ENCODE results near the gene PDE3A.

Gene PDE3A

DNA sequence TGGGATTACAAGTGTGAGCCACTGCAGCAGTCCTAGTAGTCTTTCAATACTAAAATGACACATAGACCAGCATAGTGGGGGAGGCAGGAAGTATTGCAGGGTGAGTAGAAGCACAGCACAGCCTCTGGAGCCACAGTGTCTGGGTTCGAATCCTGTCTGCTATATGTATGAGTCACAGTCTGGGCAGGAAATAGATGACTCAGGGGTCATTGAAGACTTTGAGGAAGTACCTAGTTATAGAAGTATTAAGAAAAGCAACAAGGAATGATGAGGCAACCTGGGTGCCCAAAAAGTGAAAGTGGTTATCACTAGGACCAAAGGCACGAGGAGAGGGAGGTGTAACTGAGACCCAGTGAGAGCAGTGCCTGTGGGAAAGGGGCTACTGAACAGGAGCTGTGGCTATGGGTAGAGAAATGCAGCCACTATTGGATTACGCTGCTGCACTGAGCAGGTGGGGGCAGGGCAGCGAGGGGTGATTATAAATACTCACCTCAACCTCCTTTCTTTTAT is 124.0 kb downstream of the PDE3A start:
- FAIRE-seq (peak; percentile 75), DNase-seq (ENCODE audit: insufficient read length, low spot score) (peak; percentile 25)
- TF ChIP-seq POLR2A (IDR thresholded peaks at IDR 0.05; ENCODE audit: low read depth, low read length): no peak

GRCh38 chr12:20493934-20494333 is 125.6 kb downstream of the PDE3A start:
- FAIRE-seq (no peak), DNase-seq (ENCODE audit: insufficient read length, low spot score) (no peak)
- no peak for TF ChIP-seq POLR2A (IDR thresholded peaks at IDR 0.05; ENCODE audit: low read depth, low read length)

DNA sequence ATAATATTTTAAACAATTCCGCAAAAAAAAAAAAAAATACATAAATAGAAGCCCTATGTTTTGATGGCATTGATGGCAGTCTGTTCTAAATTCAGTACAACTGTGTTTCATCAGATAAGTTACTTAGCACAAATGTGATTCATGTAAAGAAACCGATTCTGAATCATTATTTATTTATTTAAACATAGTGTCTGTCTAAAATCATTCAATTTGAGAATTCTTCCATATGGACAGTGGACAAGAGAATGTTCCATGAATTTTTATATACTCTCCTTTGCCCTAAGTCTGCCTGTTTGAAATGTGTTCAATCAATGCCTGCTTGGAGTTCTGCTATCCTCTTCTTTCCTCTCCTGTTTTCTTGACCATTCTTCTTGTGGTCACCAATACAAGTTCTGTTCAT is 126.5 kb downstream of the PDE3A start:
- no peak for TF ChIP-seq POLR2A (IDR thresholded peaks at IDR 0.05; ENCODE audit: low read depth, low read length)
- no peak for FAIRE-seq
- no peak for DNase-seq (ENCODE audit: insufficient read length, low spot score)

DNA sequence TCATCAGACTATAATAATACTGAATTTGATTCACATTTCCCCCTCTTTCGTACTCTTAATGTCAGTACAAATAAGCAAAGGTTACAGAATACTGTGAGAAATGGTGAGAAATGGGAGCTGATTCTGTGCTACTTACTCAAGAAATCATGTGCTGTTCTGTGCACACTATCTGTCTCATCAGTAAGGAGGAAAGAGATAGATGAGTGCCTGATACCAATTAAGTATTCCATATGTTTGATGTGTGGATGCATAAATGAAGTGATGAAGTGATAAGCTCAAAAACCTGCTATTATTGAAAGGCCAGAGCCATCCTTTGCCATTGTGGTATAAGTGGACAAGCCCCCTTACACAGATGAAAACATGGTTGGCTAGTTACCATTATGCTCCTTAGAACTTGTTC is 127.7 kb downstream of the PDE3A start:
- FAIRE-seq: no peak

GRCh38 chr12:20497707-20498106 is 129.4 kb downstream of the PDE3A start:
- FAIRE-seq: no peak
- TF ChIP-seq POLR2A (IDR thresholded peaks at IDR 0.05; ENCODE audit: low read depth, low read length): no peak

More for the DNA sequence above, 127.7 kb downstream of the PDE3A start:
- no peak for TF ChIP-seq POLR2A (IDR thresholded peaks at IDR 0.05; ENCODE audit: low read depth, low read length)
- DNase-seq (ENCODE audit: insufficient read length, low spot score): no peak

DNA sequence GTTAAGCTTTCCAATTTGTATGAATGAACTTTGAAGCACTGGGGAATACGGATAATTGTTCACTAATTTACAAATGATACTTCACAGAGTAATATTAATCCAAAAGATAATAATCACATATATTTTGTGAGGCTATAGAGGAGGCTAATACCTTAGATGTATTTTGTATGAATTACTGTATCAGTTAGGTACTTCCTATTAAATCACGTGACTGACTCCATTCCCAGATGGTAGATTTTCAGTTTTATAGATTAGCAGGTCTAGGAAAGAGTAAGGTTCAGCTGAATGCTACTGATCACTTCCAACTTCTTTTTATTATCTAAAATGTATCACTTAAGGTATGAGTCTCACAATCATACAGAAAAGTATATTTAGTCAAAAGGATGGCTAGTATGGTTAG is 133.6 kb downstream of the PDE3A start:
- no peak for TF ChIP-seq POLR2A (IDR thresholded peaks at IDR 0.05; ENCODE audit: low read depth, low read length)
- FAIRE-seq: no peak
- no peak for DNase-seq (ENCODE audit: insufficient read length, low spot score)

More at GRCh38 chr12:20497707-20498106, 129.4 kb downstream of the PDE3A start:
- DNase-seq (ENCODE audit: insufficient read length, low spot score): no peak

DNA sequence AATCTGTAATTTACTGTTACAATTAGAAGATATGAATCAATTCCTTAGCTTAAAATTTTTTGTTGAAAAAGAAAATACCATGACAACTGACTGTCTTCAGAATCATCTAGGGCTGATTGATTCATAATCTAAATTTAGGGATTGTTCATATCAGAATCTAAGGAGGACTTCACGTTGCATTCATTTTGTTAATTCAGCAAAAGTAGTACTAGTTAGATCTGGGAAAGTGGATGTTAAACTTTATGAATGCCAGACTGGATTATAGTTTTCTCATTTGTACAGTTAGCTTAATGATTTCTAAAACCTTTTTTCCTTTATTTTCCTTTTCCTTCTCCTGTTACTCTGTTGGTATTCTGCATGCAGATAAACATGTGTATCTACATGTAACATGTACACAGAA is 135.5 kb downstream of the PDE3A start:
- no peak for DNase-seq (ENCODE audit: insufficient read length, low spot score)
- FAIRE-seq: no peak
- TF ChIP-seq POLR2A (IDR thresholded peaks at IDR 0.05; ENCODE audit: low read depth, low read length): no peak

- FAIRE-seq (no peak), DNase-seq (ENCODE audit: insufficient read length, low spot score) (no peak)
- TF ChIP-seq POLR2A (IDR thresholded peaks at IDR 0.05; ENCODE audit: low read depth, low read length): no peak
Measured at GRCh38 chr12:20505056-20505455, 136.7 kb downstream of the PDE3A start.

GRCh38 chr12:20507056-20507455 is 138.7 kb downstream of the PDE3A start:
- no peak for FAIRE-seq
- DNase-seq (ENCODE audit: insufficient read length, low spot score): no peak
- no peak for TF ChIP-seq POLR2A (IDR thresholded peaks at IDR 0.05; ENCODE audit: low read depth, low read length)

DNA sequence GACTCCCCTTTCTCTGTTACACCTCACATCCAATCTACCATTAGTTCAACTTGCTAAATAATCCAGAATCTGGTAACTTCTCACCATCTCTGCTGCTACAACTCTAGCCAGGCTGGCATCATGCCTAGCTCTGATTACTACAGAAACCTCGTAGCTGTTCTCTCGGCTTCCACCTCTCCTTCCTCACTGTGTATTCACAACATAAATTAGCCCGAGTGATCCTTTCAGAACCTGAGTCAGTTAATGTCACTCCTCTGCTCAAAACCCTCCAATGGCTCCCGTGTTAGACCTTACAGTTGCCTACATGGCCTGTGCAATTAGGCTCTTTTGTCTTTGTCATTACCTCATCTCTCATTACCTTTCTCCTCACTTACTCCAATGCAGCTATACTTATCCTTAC is 139.4 kb downstream of the PDE3A start:
- TF ChIP-seq POLR2A (IDR thresholded peaks at IDR 0.05; ENCODE audit: low read depth, low read length): no peak
- no peak for DNase-seq (ENCODE audit: insufficient read length, low spot score)
- FAIRE-seq: no peak

- no peak for FAIRE-seq
- TF ChIP-seq POLR2A (IDR thresholded peaks at IDR 0.05; ENCODE audit: low read depth, low read length): no peak
- DNase-seq (ENCODE audit: insufficient read length, low spot score): no peak
Measured at GRCh38 chr12:20508359-20508758, 140.0 kb downstream of the PDE3A start.

DNA sequence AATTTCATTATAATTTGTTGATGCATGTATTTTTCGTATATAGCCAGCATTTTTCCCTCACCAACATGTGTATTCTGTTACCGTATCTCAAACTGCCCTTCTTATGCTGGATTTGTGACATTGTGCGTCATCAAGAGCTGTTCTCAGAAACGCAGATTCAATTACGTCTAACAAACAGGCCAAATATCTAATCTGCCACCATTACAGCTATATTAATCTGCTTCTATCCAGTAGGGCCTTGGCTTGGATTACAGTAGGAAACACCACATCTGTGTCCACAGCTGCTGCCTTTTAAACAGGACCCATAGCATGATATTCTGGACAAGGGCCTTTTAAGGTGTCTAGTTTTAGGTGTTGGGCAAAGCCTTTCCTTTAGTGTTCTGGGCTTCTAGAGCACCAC is 140.6 kb downstream of the PDE3A start:
- FAIRE-seq: no peak
- TF ChIP-seq POLR2A (IDR thresholded peaks at IDR 0.05; ENCODE audit: low read depth, low read length): no peak

DNA sequence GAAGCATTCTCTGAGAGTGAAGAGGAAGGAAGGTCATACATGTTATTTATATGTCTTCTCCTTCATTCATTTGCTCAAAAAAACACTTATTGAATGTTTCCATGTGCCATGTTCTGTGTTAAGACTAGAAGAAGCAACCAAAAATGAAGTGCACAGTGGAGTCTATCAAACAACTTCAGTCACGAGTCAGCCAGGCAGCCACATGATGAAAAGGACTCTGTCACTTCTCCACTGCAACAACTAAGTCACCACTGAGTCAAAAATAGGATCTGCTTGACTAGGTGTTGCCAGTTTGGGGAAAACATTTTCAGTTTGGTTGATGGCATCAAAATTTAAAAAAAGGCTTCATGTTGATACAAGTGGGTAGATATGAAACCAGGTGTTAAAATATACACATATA is 142.5 kb downstream of the PDE3A start:
- no peak for TF ChIP-seq POLR2A (IDR thresholded peaks at IDR 0.05; ENCODE audit: low read depth, low read length)
- no peak for DNase-seq (ENCODE audit: insufficient read length, low spot score)
- no peak for FAIRE-seq

More for the DNA sequence above, 140.6 kb downstream of the PDE3A start:
- no peak for DNase-seq (ENCODE audit: insufficient read length, low spot score)

- FAIRE-seq: no peak
- no peak for TF ChIP-seq POLR2A (IDR thresholded peaks at IDR 0.05; ENCODE audit: low read depth, low read length)
Measured at GRCh38 chr12:20513189-20513588, 144.9 kb downstream of the PDE3A start.

DNA sequence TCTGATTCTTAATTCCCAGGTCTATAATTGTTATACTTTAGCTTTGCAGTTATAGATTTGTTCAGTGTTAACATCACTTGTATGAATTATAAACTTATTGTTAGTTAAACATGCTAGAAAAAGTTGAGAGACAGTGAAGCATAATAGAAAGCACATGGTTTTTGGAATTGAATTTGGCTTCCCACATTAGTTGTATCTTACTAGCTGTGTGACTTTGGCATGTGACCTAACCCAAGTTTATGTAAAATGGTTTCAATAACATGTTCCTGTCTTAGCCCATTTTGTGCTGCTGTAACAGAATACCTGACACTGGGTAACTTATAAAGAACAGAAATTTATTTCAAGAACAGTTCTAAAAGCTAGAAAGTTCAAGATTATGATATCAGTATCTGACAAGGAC is 146.3 kb downstream of the PDE3A start:
- FAIRE-seq (no peak), DNase-seq (ENCODE audit: insufficient read length, low spot score) (no peak)
- no peak for TF ChIP-seq POLR2A (IDR thresholded peaks at IDR 0.05; ENCODE audit: low read depth, low read length)

More at GRCh38 chr12:20513189-20513588, 144.9 kb downstream of the PDE3A start:
- no peak for DNase-seq (ENCODE audit: insufficient read length, low spot score)

DNA sequence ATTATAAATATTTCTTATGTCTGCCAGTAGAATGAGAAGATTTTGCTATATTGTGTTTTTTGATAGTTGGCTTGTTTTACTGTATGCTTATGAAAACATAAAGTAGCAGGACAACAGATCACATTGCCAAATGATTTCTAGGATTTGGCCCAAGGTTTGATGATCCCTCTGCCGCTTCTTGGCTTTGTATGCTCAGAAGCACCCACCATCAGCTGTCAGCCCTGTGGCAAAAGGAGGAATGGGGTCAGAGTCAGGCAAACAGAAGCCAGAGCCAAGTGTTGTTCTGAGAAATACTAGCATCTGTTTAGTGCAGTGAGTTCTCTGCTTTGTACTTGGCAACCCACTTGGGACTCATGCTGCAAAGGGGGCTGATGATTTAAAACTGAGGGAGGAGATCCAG is 152.2 kb downstream of the PDE3A start:
- FAIRE-seq (no peak), DNase-seq (ENCODE audit: insufficient read length, low spot score) (no peak)
- TF ChIP-seq POLR2A (IDR thresholded peaks at IDR 0.05; ENCODE audit: low read depth, low read length): no peak

Measured in H54 (cell line).